GM18873 (cell line): ENCODE results near the gene NAA50.

Experiments used
- ATAC-seq: cut with Tn5 transposase; IDR thresholded peaks from one replicate; pipeline ENCODE4 v1.9.1; 2021; ENCODE audit warnings: mild to moderate bottlenecking, moderate library complexity, moderate number of reproducible peaks; ENCODE audit not compliant: unreplicated experiment, low FRiP score

NAA50 gene

DNA sequence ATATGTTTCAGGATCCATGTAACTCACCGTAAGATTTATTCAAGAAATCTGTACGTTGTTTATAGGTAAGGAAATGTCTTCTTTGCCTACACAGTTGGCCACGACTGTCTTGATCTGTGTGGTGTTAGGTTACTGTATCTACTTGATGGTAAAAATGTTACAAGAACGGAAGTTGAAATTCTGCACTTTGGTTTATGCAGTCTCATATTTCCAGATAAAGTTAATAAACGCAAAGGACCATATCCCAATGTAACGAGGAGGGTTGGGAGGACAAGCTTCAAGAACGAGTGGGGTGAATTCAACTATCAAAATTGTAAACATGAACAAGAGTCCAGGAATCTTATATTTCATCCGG is 50.6 kb downstream of the NAA50 start:
- ATAC-seq = no peak

DNA sequence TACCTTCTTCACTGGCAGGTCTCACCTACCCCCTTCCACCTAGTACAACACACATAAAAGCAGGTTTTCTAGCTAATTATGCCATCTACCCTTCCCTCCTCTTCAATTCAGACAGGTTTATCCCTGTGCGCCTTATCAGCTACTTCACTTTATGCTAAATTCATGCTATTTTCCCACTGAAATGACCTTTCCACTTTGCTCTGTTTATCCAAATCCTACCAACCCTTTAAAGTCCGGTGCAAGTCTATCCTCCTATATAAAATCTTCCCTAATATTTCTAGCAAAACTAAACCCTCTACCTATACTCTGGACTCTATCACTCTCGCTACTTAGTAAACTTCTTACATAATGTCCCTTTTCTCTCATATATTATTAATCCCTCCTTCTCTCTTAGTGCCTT is 55.6 kb downstream of the NAA50 start:
- no peak for ATAC-seq

DNA sequence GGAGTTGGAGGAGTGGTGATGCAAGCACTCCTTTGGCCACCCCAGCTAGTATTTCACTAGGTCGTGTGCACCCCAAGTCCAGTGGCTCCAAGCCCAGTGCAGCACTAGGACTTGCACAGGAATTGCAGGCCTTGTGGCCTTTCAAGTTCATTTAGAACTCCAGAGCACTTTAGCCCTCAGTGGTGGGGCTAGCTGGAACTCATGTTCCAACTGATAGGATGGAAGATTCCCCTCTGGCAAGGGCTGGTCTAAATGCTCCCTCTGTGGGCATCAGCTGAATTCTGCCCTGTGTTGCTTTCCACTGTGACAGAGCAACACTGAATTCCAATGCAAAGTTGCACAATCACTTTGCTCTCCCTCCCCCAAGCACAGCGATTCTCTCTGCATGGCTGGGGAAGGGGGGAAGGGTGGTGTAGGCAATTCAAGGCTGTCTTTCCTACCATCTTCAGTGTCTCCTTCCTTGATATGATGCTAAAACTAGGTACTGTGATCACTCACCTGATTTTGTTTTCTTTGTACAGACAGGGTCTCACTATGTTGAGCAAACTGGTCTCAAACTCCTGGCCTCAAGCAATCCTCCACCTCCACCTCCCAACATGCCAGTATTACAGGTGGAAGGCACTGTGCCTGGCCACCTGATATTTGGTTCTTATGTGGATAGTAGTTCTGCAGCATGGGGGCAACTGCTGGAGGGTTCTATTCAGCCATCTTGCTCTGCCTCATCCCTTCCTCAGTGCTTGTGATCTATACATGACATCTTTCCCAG is 59.9 kb downstream of the NAA50 start:
- no peak for ATAC-seq

DNA sequence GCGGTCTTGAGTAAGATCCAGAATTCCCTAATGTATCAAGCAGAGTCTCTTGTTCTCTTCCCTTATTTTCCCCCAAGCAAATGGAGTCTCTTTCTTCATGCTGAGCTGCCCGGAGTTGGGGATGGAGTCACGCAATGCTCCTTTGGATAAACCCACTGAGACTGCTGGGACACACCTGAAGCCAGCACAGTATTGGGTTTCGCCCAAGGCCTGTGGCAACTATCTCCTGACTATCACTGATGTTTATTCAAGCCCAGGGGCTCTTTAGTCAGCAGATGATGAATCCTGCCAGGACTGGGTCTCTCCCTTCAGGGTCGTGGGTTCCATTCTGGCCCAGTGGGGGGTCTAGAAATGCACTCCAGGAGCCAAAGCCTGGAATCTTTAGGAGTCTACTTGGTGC is 60.9 kb downstream of the NAA50 start:
- no peak for ATAC-seq

DNA sequence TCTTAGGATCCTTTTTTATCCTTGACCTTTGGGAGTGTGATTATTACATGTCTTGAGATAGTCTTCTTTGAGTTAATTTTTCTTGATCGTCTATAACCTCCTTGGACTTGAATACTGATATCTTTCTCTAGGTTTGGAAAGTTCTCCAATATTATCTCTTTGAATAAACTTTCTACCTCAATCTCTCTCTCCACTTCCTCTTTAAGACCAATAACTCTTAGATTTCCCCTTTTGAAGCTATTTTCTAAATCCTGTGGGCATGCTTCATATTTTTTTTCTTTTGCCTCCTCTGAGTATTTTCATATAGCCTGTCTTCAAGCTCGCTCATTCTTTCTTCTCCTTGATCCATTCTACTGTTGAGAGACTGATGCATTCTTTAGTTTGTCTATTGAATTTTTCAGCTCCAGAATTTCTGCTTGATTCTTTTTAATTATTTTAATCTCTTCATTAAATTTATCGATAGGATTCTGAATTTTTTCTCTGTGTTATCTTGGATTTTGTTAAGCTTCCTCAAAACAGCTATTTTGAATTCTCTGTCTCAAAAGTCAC is 61.7 kb downstream of the NAA50 start:
- no peak for ATAC-seq

DNA sequence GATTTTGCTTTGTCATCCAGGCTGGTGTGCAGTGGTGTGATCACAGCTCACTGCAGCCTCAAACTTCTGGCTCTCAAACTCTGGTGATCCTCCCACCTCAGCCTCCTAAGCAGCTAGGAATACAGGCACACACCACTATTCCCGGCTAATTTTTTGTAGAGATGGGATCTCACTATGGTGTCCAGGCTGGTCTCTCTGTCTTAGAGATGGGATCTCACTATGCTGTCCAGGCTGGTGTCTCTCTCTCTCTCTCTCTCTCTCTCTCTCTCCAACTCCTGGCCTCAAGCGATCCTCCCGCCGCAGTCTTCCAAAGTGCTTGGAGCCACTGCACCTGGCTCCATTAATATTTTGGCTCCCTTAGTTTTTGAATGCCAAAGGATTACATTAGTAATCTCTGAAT is 67.3 kb downstream of the NAA50 start:
- ATAC-seq = no peak

DNA sequence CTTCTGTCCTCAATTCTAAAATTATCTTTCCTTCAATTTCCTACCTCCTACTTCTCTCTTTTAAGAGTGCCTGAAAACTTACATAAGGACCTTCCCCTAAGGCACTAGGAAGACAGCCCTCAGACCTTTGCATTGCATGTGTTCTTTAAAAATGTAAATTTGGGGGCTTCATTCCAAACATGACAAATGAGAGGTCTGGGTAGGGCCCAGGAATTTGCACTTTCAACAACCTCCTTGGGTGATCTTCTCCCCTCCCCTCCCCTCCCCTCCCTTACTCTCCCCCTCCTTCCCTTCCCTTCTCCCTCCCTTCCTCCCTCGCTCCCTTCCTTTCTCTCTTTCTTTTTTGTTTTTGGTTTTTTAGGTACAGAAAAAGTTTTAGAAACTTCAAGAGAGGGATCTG is 68.3 kb downstream of the NAA50 start:
- ATAC-seq = no peak

DNA sequence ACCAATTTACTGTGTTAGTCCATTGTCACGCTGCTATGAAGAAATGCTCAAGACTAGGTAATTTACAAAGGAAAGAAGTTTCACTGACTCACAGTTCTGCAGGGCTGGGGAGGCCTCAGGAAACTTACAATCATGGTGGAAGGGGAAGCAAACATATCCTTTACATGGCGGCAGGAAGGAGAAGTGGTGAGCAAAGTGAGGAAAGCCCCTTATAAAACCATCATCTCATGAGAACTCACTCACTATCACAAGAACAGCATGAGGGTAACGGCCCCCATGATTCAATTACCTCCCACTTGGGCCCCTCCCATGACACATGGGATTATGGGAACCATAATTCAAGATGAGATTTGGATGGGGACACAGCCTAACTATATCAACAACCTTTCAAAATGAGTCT is 69.8 kb downstream of the NAA50 start:
- ATAC-seq = no peak

DNA sequence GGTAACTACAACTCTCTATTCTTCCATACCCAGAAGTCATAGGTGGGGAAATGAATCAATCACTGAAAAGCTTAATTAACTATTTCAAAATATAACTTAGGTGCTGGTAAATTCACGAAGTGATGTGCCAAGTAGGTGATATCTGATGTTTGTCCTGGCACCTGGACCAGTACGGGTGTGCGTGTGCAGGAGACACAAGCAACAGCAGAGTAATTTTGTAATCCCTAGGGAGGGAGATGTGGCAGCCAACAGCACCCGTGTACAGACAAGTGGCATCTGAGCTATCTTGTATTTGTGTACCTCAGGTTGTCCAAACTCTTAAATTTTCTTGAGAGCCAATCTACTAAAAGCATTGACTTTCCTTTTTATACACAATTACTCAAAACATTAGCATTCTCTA is 72.5 kb downstream of the NAA50 start:
- no peak for ATAC-seq

DNA sequence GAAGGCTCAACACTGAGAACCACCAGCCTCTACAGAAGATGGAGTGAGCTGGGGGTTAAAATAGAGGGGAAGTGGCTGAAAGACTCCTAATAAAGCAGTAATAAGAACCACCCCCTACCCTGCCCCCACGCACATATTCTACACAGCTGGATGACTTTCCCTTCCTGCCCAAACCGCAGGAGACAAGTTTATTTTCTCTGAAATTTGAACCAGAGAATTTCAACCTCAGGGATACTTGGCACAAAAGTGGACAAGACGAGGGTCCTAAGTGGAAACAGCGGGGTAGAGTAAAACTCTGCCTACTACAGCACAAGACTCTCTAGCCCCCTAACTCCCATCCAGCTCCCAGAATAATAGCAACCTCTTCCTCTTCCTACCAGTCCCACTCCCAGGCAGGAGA is 78.0 kb downstream of the NAA50 start:
- ATAC-seq = no peak
